CD4-positive, alpha-beta T cell treated with Interleukin-21 for 1 hour (primary cell): Measurements from ENCODE around the gene MTG1.
A peak's percentile ranks its signal among the peaks of the same experiment; 100 is the strongest.
"Not testable (repeated sequence)": the region's sequence is repeated elsewhere in the genome, so short reads cannot be mapped to it uniquely, and the experiment has no call there.

Source experiments
- DNase-seq: peaks from one replicate; pipeline ENCODE4 v3.0.0-alpha.2; 2020

Gene MTG1

GRCh38 chr10:133379152-133379800, 14.7 kb upstream of the MTG1 start, which contains the start of gene PAOX:
TSS of gene PAOX (plus strand) at chr10:133379262. CDS start at chr10:133379317, 55 bp downstream.
- DNase-seq = peak; percentile 73

- no peak for DNase-seq
These were observed 13.9 kb upstream of the MTG1 start for GRCh38 chr10:133379801-133380666.

GRCh38 chr10:133381036-133381435, 12.9 kb upstream of the MTG1 start:
- no peak for DNase-seq

GRCh38 chr10:133383551-133383950, 10.4 kb upstream of the MTG1 start:
- DNase-seq = no peak

- no peak for DNase-seq
These were observed 9.9 kb upstream of the MTG1 start for GRCh38 chr10:133384071-133384470.

GRCh38 chr10:133385214-133385613, 8.7 kb upstream of the MTG1 start:
- no peak for DNase-seq

- DNase-seq = not testable (repeated sequence)
These were observed 7.0 kb upstream of the MTG1 start for GRCh38 chr10:133386951-133387350.

- no peak for DNase-seq
These were observed 5.6 kb upstream of the MTG1 start for GRCh38 chr10:133388236-133388972.

GRCh38 chr10:133388973-133389818, 4.8 kb upstream of the MTG1 start:
- peak; percentile 45 for DNase-seq

GRCh38 chr10:133390597-133391248, 3.2 kb upstream of the MTG1 start:
- DNase-seq = no peak

- DNase-seq = no peak
These were observed 2.7 kb upstream of the MTG1 start for GRCh38 chr10:133391249-133391635.

GRCh38 chr10:133391761-133392518, 2.0 kb upstream of the MTG1 start:
- DNase-seq = peak; percentile 24

- DNase-seq = no peak
These were observed 425 bp upstream of the MTG1 start for GRCh38 chr10:133393401-133394063.

- no peak for DNase-seq
These were observed 854 bp downstream of the MTG1 start for GRCh38 chr10:133394801-133395221.

GRCh38 chr10:133396035-133396624, 2.2 kb downstream of the MTG1 start:
- no peak for DNase-seq

- no peak for DNase-seq
These were observed 4.0 kb downstream of the MTG1 start for GRCh38 chr10:133397938-133398337.

GRCh38 chr10:133399123-133399601, 5.2 kb downstream of the MTG1 start:
- no peak for DNase-seq

- DNase-seq = peak; percentile 19
These were observed 6.9 kb downstream of the MTG1 start for GRCh38 chr10:133400624-133401424.

GRCh38 chr10:133401500-133401899, 7.5 kb downstream of the MTG1 start:
- no peak for DNase-seq
